HG02970 (cell line): ENCODE measurements around the gene PRKCE.

Source experiments
- ATAC-seq: cut with Tn5 transposase; IDR thresholded peaks from one replicate; pipeline ENCODE4 v1.9.1; 2021; ENCODE audit warnings: mild to moderate bottlenecking, moderate library complexity, moderate number of reproducible peaks; ENCODE audit not compliant: unreplicated experiment, low FRiP score

The PRKCE gene

DNA sequence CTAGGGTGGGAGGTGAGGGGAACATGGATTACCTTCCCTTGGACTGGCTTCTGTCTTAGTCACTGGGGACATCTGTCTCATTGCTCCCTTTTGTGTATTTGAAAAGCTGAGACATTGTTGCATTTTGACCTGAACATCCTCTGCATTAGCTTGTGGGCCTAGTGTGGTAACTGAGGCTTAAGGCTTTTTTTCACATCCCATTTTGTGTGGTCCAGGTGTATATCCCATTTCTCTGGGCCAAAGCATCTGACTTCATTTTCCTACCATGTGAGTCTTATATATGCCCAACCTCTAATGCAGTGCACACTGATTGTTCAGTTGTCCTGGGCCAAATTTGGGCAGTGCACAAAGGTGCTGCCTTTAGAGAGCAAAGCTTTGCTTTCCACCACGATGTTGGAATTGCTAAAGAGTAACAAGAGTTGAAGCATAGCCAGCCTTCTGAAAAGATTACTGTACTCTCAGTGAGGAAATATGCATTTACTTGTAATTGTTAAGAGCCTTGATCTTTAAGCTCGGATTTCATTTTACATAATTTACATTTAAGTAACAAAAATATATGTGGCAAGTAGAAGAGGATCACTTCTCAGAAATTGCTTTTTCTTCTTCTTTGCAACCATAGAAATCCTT is 13.3 kb downstream of the PRKCE start:
- no peak for ATAC-seq

DNA sequence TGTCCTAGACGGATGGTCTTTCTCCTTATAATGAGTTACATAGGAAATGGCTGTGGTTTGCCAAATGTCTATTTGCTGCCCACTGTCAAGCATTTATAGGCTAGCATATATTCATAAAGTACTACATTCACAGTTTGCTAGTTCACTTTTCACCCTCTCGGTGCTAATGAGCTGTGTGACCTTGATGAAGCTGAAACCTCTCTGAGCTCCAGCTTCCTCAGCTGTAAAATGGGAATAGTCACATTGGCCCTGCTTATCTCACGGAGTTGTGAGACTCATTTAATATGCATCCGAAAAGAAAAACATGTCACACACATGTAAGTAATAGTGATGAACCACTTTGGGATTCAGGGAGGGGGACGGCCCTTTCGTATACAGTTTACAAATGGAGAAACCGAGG is 17.0 kb downstream of the PRKCE start:
- no peak for ATAC-seq

DNA sequence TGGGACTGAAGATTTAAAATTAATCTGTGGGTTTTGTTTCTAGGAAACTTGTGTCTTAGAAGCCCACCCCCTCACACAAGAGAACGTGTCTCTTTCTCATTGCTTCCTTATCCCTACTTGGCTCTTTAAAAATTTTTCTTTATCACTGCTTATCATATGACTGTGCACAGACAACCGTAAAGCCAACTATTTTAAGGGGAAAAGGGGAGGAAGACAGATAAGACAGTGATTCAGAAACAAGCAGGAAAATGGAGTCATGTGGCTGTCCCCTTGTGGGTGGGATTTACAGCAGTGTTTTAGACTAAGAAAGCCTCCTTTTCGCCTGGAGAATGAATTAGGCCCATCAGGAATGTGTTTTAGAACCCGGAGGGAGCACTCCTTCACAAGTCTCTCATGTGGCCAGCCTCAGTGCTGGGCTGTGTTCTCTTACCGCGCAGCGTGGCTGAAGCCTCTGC is 17.6 kb downstream of the PRKCE start:
- ATAC-seq: no peak

DNA sequence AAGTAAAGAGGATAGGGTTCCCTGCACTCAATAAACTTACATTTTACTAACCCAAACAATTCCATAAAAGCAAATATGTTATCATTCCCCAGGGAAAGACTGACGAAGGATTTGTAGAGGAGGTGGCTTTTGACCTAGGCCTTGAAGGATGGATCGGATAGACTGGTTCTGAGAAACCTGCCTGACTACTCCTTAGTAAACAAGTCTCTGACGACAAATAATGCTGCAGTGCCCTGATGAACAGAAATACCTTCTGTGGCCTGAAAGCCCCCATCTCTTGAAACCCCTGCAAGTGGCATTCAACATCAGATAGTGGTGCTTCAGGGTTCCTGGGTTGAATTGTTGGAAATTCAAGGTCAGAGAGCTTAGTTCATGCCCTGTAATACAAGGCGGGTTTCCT is 19.2 kb downstream of the PRKCE start:
- no peak for ATAC-seq

DNA sequence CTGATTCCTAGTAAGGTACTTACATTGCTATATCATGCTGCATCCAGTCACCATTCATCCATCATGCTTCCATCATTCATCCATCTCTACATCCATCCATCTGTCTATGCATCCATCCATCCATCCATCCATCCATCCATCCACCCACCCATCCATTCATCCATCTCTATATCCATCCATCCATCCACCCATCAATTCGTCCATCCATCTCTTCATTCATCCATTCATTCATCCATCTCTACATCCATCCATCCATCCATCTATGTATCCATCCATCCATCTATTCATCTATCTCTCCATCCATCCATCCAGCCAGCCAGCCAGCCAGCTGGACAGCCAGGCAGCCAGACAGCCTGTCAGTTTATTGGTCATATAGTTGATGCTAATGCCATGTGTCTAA is 20.7 kb downstream of the PRKCE start:
- no peak for ATAC-seq

DNA sequence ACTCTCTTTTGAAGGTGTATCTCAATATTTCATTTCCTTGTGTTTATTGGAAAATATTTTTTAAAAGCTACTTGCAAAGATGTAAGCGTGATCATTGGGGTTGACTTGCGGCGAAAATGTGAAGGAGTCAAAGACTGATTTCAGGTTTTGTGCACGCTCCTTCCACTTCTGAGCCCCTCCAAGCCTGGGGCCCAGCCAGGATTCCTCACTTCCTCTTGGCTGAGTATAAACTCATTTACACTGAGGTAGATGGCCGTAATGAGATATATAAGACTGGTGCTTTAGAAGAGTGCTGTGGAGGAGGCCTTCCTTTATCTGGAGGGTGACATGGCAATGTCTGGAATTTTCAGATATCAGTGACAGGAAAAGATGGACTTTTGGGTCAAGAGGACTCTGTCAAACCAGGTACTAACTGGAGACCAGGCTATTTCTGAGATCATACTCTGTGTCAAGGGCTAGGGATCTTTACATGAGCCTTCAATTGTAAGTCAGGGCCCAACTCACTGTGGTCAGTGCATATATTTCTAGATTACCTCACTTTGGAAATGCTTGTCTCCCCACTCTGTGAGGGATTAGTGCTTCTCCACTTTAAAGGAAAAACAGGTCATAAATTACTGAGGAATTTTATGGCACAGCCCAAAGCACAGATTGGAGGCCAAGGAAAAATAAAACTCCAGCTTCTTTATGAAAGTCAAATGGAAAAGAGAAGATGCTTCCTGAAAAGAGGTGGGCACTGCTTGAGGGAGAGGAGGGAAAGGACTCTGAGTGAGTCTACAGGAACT is 22.8 kb downstream of the PRKCE start:
- no peak for ATAC-seq

DNA sequence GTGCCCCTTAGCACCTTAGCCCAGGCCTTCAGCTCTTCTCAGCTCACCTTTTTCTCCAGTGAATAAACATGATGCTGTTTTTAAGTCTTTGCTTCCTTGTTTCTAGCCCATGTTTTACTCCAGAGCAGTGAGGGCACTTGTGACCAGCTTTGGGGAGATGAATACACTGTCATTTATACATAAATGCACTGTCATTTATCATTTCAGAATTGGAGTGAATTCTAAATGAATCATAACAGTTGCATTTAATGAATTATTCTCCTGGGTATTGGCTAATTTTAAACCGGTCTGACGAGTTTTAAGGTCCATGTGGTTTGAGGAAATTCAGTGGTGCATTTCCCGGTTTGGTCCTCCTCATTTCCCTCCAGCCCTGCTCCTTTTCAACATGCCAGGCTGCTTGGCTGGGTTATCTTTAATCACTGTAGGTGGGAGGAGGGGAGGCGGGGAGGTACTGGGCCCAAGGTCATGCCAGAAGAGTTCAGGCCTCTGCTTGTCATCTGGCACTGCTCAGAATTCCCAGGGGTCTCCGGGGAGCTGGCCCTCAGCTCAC is 23.9 kb downstream of the PRKCE start:
- no peak for ATAC-seq

DNA sequence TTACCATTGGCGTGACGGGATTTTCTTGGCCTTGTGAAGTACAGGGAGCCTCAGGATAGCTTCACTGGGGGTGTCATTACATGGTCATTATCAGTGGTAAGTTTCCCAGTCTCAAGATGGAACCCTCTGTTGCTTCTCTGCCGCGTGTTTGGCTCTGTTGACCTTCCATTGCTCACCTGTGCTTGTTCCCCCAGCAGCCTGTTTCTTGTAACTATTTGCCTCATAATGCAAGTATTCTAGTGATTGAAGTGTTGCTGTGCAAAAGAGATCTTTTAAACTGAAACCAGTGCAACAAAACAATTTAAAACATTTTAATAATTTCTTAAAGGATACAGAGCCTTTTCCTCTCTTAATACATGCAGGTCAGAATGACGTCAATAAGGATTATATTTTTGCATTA is 24.6 kb downstream of the PRKCE start:
- no peak for ATAC-seq

DNA sequence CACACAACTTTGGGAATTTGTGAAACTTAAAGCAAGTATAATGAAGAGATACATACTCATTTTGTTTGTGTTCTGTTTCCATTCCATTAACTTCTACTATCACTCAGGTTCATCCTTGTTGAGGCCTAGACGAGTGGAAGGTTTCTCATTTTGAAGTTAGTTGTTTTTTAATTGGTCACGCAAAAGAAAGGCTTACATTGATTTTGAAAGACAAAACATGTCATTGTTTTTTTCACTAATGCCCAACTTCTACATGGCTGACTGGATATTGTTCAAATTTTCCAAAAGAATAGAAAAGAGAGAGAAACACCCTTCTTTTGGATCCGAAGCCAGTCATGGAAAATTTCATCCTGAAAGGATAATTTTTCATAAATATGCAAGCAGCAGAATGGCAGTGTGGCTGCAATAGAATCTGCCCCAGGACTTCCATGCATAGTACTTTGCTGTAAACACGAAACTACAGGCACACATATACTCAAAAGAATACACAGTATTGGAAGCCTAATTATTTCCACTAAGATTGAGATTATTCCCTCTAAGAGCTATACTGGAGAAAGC is 27.4 kb downstream of the PRKCE start:
- ATAC-seq: no peak

DNA sequence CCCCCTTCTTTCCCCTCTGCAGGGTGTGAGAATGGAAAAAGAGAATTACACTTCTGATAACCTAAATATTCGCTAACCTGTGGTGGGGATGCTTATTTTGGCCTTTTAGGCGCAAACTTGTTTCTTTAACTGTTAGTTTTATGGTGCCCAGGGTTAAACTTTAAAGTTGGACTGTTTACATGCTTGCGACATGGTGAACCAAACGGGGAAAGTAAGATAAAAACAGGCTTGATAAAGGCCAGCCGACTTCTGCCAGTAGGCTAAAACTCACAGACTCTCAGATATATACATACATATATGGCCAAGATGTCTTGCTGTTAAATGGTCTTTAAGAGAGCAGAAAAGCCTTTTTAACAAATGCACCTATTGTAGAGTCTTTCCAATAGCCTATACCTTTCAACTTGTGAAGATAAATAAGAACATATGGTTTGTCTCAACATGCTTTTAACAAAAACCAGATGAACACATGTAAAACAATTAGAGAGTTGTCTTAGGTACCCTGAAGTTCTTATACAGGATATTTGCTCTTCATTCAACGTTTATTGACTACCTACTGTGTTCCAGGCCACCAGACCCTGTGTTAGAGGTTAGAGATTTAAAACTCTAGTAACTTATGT is 29.0 kb downstream of the PRKCE start:
- ATAC-seq: no peak

DNA sequence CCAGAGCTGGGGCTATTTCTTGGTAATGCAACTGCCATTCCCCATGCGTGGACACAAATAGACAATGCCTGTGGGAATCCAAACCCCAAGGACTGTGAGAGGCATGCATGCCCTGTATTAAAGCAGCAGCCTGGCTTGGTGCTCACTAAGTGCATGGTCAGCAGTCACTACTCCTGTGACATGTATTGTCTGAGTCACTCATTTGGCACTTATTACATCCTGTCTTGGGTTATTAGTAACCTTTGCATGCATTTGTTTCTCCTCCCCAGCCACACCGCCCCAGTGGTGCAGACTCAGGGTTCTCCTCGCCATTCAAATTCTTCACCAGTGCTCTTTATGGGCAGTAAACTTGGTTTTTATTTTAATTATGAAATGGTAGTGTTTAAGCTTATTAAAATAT is 30.2 kb downstream of the PRKCE start:
- no peak for ATAC-seq

DNA sequence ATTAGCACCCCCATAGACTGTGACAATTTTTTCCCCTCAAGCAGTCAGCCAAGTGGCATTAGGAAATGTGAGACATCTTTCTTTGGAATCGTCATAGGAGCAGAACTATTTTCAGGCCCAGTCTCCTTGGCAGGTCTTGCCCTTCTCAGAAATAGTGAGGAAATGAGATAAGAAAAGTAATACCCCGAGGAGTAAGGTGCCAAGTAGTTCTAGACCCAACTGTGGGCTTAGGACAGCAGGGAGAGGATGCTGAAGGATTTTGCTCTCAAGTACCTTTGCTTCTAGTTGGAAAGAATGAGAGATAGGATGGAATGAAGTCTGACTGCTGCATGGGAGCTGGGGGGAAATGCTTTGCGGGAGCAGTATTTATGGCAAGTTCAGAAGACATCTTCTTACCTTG is 31.8 kb downstream of the PRKCE start:
- no peak for ATAC-seq

DNA sequence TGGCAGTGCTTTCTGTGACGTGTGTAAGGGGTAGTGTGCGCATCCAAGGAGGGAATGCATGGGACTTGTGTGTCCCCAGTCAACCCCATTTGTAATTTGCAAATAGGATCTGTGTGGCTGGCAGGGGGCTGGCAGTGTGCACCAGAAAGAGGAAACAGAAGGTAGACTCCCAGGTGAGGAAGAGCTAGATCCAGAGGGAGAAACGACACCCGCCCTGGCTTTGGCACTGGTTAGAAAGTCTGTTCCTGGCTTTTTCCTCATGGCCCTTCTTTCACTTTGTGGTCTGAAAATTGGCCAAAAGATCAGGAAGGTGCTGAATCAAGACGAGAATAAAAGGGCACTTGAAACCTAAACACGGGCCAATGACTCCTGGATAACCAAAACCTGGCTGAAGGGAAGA is 33.3 kb downstream of the PRKCE start:
- no peak for ATAC-seq

DNA sequence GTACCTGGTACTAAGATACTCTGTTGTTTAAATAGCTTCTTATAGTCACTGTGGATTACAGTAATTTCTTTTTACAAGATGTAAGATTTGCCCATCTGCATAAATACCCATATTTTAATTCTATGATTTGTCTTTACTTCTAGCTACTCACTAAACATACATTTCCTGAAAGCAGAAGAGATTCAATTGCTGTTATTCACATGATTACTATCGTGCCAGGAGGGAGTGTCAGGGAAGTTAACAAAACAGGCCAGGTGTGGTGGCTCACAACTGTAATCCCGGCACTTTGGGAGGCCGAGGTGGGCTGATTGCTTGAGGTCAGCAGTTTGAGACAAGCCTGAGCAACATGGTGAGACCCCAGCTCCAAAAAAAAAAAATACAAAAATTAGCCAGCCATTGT is 33.8 kb downstream of the PRKCE start:
- ATAC-seq: no peak

DNA sequence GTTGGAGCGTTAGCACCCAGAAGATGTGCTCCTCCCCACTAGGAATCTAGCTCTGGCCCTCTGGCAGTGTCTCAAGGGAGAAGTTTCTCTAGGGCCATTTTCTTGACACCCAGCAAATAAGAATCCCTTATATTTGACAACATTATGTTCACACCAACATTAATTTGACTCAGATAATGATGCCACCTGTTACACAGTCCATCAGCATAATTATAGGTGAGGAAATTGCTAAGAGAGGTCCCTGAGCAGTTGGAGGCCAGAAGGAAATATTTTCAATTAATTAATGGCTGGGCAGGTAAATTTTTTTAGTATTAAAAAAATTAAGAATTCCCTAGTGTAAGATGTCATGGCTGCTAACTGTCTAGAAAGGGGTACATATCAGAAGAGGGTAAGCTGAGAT is 36.5 kb downstream of the PRKCE start:
- no peak for ATAC-seq

DNA sequence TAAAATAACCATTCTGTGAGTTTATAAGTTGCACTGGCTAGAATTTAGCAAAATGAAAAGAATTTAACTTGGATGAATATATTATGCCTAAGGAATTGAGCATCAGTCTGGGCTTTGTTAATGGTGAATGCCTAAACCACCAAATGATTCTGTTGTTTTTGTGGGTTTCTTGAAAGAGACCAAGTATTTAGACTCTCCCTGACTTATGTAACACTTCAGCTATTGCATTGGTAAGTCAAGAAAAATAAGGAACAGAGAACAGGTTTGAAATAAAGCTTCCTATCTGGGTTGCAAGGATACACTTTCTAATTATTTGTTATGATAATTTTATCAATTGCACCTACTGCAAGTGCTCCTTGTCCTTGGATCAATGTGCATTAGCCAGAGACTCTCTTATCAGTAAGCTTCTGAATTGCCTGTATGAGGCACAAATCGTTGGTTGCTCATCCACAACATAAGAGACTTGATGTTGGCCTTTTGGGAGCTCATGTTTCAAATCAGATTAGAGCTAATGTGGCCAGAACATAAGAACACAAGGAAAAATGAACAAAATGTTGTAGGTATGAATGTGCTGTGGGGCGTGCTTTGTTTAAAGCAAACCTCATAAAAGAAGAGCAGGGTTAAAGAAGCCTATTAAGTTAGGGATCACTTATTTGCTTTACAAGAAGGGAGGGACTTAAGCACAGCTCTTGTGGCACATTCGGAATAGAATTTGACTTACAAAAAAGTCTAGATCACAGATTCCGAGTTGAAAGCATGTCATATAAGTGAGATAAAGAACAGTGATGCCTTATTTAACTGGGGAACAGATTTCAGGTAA is 37.2 kb downstream of the PRKCE start:
- no peak for ATAC-seq

DNA sequence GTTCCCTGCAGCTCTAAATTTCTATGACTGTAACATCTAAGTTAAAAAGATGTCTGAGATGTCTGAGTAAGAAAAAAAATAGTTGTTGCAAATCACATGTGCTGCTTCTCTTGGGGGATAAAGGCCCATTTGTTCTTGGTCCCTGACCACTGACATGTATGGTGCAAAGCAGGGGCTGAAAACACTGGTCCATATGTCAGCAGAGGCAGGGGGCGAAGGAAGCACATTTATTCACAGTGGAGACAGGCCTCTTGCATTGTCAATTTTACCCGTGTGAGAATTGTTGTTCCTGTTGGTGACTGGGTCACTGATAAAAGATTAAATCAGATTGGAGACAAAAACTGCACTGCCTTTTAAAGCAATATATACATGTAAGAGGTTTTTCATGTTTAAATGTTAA is 38.8 kb downstream of the PRKCE start:
- no peak for ATAC-seq

DNA sequence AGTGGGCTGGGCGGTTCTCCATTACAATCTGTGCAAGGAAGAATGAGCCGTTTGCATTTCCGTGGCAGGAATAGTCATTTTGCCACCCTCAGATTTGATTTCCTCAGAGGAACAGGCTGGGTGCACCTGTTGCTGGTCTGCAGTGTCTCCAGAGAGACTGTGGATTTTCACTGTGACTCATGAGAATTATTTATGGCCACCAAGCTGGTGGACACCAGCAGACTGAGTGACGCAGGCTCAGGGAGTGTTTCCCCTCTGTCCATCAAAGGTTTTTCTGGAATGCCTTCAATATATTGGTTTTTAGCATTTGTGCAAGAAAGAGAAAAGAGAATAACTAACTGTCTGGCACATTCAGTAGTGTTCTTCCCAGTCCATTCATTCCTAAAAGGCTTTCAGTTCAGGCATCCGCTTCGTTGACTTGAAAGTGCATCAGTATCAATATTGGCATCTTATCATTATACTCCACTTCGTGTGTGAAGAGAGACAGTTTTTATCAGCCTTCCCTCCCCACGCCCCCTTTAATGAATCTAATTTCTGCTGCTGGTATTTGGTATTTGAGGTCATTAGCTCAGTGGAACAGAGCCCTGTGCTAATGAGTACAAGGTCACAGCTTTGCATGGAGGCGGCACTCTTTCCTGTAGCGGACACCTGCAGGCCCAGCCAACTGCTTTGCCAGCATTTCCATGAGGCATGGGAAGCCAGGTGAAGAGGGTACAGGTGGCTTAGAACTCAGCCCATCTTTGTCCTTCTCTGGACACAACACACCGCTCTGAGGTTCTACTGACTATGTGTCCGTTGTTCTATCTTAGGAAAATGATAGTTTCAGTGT is 39.9 kb downstream of the PRKCE start:
- ATAC-seq: no peak

DNA sequence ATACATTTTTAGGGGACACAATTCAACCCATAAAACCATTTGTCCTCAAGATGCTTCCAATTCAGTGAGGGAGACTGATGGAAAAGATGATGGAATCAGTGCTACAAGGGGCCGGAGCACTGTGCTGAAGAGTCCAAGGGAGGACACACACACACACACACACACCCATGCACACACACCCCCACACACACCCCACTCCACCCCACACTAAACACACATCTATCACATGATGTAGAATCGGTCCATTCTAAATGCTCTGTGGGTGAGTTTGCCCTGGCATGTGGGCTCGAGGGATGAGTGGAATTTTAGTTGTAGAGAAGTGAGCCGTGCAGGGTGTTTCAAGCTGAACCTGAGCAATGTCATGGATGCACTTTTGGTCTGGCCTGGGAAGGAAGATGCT is 41.1 kb downstream of the PRKCE start:
- no peak for ATAC-seq
